Stimulated activated naive CD4-positive, alpha-beta T cell (primary cell): Measurements from ENCODE around the gene KRTAP21-3.
"Not testable (repeated sequence)": the region's sequence is repeated elsewhere in the genome, so short reads cannot be mapped to it uniquely, and the experiment has no call there.

ENCODE experiments used
- DNase-seq, 6 experiments: peaks; one replicate each; lab custom pipeline; 2025; lab: John Stamatoyannopoulos, UW

Gene KRTAP21-3

GRCh38 chr21:30718239-30718909 lies at the start of gene KRTAP21-3:
TSS of gene KRTAP21-3 (minus strand) at chr21:30718777. CDS start at chr21:30718759, 18 bp downstream.
- no peak for DNase-seq

GRCh38 chr21:30760776-30761175 lies 42.2 kb upstream of the KRTAP21-3 start:
- no peak for DNase-seq

DNA sequence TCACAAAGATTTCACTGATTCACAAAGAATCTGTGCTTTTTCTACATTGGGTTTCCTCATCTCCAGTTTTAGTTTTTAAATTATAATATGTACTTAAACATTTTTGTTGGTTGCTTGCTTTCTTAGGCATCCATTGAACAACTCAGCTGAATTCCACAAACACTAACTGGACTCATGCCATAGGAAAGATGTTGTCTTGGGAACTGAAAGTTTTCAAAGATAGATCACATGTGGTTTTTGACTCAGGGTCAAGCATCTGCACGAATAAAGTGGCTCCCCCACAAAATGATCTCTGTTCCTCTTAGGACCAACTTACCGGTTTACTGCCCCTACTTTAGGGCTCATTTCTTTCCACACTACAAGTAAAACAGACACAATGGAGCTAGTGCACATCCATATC lies 39.7 kb upstream of the KRTAP21-3 start:
- no peak for DNase-seq

- DNase-seq, result not testable (repeated sequence)
Measured at GRCh38 chr21:30755328-30755727, 36.8 kb upstream of the KRTAP21-3 start, which contains the start of gene KRTAP21-1. TSS of gene KRTAP21-1 (minus strand) at chr21:30755428. CDS start at chr21:30755378, 50 bp downstream.

DNA sequence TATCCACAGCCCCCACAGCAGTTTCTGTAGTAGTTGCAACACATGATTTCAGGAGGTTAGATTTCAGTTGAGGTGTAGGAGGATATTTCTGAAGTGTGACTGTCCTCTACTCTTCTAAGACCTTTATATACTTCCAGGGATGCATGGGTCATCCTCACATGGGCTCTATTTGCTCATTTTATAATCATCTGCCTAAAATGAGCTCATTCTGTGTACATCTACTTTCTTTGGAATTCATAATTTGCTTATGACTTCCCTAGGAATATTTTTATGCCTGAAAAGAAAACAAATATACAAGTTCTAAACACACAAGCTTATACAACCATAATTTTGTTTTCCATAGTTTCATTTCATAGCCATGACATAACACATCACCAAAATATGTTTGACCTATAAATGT lies 28.6 kb upstream of the KRTAP21-3 start, which contains the start of gene KRTAP21-2:
TSS of gene KRTAP21-2 (minus strand) at position 101 of the 400 bp plus-strand sequence. CDS start at position 44, 57 bp downstream.
- no peak for DNase-seq

GRCh38 chr21:30740462-30740861 lies 21.9 kb upstream of the KRTAP21-3 start:
- no peak for DNase-seq

GRCh38 chr21:30733026-30733425 lies 14.4 kb upstream of the KRTAP21-3 start:
- no peak for DNase-seq

DNA sequence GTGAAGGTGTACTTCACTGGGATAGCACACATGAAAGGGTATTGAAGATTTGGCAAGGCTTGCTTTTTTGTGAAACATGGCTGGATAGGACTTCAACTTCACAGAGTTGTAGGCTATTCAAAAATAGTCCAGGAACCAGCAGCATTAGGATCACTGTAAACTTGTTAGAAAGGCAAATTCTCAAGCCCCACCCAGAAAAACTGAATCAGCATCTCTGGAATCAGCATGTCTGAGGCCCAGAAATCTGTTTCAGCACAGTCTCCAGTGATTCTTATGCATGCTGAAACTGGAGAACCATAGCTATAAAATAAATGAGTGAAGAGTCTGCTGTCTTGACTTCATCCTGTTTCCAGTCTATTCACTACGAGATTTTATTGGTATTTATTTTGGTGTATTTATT lies 8.1 kb upstream of the KRTAP21-3 start:
- no peak for DNase-seq

GRCh38 chr21:30719401-30719800 lies 824 bp upstream of the KRTAP21-3 start:
- no peak for DNase-seq

GRCh38 chr21:30717105-30717504 lies 1.5 kb downstream of the KRTAP21-3 start:
- DNase-seq, result no peak

- DNase-seq, result no peak
Measured at GRCh38 chr21:30714946-30715345, 3.6 kb downstream of the KRTAP21-3 start.

DNA sequence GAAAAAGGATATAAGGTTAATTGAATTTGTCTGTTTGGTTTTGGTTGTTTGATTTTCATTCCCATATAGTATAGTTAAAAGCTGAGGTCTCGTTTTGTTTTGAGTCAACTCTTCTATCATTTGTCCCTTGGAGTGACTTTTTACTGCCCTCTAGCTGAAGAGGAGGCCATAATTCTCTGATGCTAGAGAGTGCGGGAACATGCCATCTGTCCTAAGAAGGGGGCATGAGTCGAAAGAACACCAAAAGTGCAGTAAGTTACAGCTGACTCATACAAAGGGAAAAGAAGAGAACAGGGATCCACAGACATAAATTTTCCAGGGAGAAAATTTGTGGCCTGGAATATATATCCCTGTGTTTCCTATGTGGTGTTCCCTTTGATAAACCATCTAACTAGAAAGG lies 4.1 kb downstream of the KRTAP21-3 start:
- DNase-seq, result no peak

DNA sequence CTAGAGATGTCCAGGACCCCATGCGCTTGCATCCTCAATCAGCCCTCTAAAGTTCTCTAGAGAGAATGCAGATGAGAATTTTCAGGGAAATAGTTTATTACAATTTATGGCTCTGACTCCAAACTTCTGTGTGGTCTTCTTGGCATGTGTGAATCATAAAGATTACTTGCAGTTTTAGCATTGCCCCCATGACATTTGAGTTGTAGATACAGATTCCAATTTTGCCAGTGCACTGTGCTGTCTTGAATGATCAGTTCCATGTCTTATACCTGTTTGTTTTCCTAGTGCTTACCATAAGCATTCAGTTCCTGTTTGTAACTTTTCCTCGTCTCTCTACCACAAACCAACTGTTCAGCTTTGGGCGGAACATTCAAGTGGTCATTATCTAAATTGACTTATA lies 4.8 kb downstream of the KRTAP21-3 start:
- no peak for DNase-seq

DNA sequence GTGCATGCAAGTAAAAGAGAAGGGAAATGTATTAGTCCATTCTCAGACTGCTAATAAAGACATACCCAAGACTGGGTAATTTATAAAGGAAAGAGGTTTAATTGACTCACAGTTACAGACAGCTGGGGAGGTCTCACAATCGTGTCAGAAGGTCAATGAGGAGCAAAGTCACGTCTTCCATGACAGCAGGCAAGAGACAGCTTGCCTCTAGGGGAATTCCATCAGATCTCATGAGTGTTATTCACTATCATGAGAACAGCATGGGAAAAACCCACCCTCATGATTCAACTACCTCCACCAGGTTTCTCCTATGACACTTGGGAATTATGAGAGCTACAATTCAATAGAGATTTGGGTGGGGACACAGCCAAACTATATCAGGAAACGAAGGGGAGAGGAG lies 8.1 kb downstream of the KRTAP21-3 start:
- DNase-seq, result no peak

DNA sequence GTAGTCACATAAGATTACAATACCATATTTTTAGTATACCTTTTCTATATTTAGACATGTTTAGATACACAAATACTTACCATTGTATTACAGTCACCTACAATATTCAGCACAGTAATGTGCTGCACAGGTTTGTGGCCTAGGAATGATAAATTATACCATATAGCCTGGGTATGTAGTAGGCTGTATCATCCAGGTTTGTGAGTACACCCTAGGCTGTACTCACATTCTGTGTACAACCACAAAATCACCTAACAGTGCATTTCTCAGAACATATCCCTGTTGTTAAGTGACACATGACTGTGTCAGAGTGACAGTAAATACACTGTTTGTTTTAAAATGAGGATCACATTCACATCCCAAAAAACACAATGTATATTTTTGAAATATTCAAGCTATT lies 11.2 kb downstream of the KRTAP21-3 start:
- DNase-seq, result no peak

DNA sequence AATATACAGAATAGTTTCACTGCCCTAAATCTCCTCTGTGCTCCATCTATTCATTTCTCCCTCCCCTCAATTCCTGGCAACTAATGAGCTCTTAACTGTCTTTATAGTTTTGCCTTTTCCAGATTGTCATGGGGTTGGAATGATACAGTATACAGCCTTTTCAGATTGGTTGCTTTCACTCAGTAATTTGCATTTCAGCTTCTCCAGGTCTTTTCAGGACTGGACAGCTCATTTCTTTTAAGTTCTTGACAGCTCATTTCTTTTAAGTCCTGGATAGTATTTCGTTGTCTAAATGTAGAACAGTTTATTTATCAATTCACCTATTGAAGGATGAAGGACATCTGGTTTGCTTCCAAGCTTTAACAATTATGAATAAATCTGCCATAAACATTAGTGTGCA lies 22.6 kb downstream of the KRTAP21-3 start:
- no peak for DNase-seq

DNA sequence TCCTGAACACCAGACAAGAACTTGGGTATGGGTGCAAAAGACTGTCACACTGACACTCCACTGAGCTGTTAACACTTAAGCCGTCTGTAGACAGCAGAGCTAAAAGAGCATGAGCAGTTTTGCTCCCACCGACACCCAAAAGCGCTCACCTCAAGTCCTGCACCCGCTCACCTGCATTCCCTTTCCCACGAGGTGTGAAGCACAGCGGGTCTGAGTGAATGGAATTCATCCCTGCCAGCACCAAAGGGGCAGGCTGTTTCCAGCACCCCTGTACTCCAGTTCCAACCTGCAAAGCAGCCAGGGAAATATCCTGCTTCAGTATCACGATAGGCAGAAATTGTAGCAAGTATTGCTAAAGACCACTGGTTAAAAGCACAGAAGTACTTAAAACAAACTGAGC lies 28.8 kb downstream of the KRTAP21-3 start:
- DNase-seq, result no peak

DNA sequence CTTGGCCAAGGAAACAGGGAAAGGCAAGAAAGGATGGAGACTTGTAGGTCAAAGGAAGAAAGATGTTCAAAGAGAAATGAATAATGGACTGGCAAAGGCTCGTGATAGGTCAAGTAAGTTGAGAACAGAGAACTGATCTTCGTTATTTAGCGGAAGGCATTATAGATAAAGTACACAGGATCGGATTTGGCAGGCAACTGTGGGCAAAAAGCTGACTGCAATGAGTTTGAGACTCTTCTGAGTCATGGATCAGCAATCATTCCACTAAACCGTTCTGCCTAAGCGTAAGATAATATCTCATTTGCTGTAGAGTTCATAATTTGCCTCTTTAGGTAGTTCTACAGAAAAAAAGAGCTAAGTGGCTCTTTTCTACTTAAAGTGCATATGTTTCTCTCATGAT lies 34.1 kb downstream of the KRTAP21-3 start:
- DNase-seq, result no peak

- DNase-seq, result no peak
Measured at GRCh38 chr21:30680586-30680985, 38.0 kb downstream of the KRTAP21-3 start.

DNA sequence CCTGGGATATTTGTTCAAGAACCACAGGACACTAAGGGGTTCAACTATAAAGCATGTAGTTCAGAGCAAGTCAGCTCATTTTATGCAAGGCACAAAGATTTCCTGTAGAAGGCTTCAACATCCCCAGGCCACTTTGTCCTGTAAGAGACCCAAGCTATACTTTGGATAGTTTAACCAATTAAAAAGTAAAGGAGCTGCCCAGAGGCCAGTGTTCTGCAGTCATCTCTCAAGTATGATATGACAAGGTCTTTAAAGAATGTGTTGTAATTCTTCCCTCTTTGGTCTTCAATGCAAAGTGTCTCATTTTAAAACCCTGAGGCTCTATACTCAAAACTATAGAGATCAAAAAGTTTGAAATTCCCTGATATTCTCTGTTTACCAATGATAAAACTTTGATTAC lies 41.8 kb downstream of the KRTAP21-3 start:
- DNase-seq, result no peak

DNA sequence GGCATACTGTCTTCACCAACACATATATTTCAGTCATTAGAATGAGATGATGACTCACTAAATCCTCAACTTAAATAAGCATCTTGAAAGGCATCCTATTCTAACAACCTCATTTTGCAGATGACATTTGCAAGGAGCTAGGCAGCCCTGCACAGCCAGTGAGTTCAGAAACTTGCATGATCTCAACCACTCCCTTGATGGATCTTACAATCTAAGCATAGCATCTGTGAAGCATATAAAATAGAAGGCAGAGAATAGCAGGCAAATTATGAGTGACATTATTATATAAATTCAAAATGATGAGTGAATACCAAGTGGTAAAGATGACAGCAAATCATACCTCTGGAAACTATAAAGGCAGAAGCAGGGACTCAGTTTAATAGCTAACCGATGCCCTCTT lies 44.3 kb downstream of the KRTAP21-3 start:
- no peak for DNase-seq

DNA sequence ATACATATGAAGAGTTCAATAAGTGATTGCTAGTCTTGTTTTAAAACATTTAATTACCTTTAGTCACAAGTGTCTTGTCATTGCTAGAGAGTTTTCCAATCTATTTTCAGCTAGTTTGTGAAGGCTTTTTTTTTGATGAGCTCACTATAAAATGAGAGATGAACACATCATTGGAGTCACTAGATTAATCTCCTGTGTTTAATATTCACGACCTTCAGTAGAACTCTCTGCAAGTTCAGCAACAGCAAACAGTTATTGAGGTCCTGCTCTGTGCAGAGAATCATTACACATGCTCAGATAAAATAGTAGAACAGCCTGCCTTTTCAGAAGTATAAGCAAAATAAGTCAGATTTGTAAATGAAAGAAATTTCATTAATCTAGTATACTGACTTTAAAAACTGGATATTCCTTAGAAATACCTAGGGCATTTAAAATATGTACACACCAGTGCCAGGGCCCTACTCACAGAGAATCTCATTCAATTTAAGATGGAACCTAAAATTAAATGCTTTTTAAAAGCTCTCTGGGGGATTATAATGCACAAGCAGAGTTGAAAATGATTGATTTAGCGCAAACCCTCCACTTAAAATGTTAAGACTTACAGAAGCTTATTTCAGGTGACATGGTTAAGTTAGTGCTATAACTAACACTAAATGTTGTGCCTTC lies 45.5 kb downstream of the KRTAP21-3 start:
- no peak for DNase-seq

DNA sequence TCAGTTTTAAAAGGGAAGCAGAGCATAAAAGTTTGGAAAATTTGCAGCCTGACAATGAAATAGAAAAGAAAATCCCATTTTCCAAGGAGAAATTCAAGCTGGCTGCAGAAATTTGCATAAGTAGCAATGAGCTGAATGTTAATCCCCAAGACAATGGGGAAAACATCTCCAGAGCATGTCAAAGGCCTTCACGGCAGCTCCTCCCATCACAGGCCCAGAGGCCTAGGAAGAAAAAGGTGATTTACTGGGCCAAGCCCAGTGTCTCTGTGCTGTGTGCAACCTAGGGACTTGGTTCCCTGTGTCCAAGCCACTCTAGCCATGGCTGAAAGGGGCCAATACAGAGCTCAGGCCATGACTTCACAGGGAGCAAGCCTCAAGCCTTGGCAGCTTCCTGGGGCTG lies 49.8 kb downstream of the KRTAP21-3 start:
- no peak for DNase-seq
